Measurements from ENCODE around the gene CD1D.
A peak's percentile ranks its signal among the peaks of the same experiment; 100 is the strongest.
"Not testable (repeated sequence)": the region's sequence is repeated elsewhere in the genome, so short reads cannot be mapped to it uniquely, and the experiment has no call there.

CD1D gene

DNA sequence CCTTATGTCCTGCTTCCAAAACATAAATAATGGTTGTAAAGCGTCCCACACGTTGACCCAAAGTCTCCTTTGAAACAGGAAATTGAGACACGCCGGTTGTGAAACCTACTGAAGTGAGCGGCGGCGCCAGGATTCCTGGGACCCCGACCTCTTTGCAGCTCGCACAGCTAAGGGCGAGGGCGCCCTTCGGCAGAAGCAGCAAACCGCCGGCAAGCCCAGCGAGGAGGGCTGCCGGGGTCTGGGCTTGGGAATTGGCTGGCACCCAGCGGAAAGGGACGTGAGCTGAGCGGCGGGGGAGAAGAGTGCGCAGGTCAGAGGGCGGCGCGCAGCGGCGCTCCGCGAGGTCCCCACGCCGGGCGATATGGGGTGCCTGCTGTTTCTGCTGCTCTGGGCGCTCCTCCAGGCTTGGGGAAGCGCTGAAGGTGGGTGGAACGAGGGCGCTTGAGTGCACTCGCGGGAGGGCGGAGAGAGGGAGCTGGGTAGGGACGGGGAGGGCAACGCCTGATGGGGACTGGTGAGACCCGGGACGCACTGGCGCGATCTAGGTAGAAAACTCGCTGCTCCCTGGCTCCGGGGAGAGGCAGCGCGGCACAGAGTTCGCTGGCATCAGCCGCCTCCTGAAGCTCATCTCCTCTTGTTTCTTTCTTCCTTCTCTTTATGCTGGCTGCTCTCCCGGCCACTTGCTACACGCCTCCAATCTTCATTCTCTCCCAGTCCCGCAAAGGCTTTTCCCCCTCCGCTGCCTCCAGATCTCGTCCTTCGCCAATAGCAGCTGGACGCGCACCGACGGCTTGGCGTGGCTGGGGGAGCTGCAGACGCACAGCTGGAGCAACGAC lies at the start of gene CD1D:
Gene CD1D, plus strand, starts transcription at position 155 of the 836 bp plus-strand sequence. Its CDS starts 207 bp downstream, at position 362.
- DNase-seq: no peak

GRCh38 chr1:158131217-158131616 lies 49.5 kb upstream of the CD1D start:
- DNase-seq: no peak

GRCh38 chr1:158140764-158141192 lies 39.9 kb upstream of the CD1D start:
- DNase-seq: no peak

- no peak for DNase-seq
Observed at GRCh38 chr1:158145173-158145719, 35.4 kb upstream of the CD1D start.

- DNase-seq: no peak
Observed at GRCh38 chr1:158146165-158146564, 34.5 kb upstream of the CD1D start.

DNA sequence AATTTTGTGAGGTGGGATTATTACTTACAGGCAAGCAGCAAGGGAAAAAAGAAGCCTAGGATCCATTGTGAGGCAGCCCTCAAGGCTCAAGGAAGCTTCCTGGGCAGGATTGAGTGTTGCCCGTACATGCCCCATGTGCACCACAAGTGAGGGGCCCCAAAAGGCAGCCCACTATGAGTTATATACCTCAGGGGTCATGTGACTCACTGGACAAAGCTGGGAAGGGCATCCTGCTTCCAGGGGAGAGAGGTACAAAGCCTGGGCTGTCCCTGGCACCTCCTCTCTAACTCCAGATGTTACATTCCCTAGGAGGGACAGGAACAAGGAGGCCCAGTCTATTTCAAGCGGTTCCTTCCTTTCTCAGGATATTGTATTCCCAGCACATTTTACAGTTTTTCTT lies 34.0 kb upstream of the CD1D start:
- no peak for DNase-seq

GRCh38 chr1:158147401-158147800 lies 33.3 kb upstream of the CD1D start:
- no peak for DNase-seq

DNA sequence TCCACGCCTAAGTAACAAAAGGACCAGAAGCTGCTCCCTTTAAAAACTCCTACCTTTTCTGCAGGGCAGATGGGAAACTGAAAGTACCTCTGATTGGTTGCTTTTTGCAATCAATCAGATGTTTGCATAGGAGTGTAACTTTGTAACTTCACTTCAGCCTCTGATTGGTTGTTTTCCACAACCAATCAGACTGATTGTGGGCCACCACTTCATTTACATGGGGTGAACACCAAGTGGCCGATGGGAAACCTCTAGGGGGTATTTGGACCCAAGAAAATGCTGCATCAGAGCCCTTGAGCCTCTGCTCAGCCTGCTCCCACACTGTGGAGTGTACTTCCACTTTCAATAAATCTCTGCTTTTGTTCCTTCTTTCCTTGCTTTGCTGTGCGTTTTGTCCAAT lies 32.8 kb upstream of the CD1D start:
- no peak for DNase-seq

DNA sequence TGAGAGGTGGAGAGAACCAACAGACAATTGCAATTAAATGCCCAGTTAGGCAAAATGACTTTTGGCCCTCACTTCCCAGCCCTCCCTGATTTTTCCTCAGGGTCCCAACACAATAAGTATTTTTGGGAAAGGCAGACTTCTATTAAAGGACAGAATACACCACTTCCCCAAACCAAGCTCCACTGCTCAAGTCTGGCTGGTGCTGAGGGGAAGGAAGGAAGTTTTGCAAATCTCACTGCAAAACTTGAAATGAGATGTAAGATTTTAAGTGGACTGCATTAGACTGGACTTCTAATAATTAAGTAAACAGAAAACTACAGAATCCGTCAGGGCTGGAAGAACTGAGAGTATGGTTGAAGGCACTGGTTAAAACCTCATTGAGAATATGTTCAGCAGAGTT lies 32.2 kb upstream of the CD1D start:
- no peak for DNase-seq

GRCh38 chr1:158149175-158149574 lies 31.5 kb upstream of the CD1D start:
- DNase-seq: no peak

DNA sequence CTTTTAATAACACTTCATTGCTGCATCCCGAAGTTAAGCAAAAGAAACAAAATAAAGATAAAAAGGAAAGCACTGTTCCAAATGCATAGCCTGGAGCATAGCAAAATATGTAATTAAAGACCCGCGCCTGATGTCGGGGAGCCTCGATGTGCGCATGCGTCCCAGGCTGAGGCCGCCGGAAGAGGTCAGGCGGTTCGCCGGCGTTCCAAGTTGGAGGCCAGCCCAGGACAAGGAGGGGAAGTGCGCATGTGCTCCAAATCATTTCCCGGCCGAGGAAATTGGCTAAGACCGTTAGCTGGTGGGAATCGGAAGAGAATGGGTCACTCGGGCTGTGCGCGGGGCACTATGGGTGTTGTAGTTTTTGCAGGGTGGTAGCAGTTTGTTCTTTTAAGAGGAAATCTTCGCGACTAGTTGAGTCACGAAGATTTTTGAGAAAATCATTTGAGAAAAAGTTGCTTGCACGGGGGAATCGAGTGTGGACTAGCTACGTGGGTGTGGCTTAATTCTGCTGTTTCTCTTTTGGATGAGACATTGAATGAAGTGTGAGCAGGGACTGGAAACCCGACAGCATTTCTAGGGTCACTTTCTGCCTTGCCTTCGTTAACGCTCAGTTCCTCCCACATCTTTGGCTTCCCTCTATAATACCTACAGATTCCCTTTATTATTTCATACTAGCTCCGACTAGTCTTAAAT lies 31.0 kb upstream of the CD1D start:
- peak; percentile 24 to 58 (median 30) for DNase-seq

DNA sequence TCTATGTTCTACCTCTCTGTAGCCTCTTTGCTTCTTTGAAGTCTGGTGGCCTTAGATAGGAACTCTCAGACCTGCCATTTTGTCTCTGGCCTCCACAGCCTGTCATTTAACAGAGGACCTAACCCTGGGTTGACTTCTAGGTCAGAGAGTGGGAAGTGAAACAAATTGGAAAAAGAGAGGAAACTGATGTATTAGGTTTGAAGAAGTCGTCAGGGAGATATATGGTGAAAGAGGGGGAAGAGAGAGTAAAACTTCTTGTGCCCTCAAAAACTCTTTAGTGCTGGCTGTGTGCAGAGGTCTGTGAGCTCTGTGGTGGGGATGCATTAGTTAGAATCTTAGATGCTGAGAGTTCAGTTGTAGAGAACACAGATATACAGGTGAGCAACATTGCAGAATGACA lies 30.2 kb upstream of the CD1D start:
- no peak for DNase-seq

- DNase-seq: no peak
Observed at GRCh38 chr1:158153179-158153578, 27.5 kb upstream of the CD1D start.

DNA sequence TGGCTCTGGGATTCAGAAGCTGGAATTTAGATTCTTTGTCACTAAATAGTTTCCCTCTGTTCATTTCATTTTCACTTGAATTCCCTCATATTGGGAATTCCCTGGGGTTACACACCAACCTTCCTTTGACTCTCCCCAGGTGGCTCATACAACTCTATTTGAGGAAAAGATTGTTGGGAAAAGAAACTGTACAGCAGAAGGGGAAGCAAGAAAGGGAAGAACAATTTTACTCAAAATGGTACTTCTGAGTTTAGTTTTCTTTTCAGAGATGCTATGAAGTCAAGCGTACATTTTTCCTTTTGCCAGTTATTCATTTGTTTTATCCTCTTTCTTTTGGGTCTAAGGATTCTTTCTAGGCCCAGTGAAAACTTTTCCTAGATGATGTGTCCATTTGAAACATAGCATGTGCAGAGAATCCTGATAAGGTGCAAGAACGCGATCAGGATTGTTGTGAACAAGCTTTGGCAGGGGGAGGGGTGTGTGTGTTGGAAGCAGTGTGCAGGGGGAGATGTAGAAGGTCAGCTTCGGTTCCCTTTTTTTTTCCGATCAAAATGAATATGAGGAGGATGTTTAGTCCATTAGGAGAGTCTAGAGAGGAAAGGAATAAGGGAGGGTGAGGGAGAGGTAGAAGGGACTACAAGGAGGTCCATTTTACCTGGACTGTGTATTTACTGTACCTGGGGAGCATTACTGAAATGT lies 26.8 kb upstream of the CD1D start:
- DNase-seq: no peak

GRCh38 chr1:158154501-158154900 lies 26.2 kb upstream of the CD1D start:
- no peak for DNase-seq

GRCh38 chr1:158155673-158156072 lies 25.0 kb upstream of the CD1D start:
- DNase-seq: no peak

- no peak for DNase-seq
Observed at GRCh38 chr1:158159597-158159996, 21.1 kb upstream of the CD1D start.

DNA sequence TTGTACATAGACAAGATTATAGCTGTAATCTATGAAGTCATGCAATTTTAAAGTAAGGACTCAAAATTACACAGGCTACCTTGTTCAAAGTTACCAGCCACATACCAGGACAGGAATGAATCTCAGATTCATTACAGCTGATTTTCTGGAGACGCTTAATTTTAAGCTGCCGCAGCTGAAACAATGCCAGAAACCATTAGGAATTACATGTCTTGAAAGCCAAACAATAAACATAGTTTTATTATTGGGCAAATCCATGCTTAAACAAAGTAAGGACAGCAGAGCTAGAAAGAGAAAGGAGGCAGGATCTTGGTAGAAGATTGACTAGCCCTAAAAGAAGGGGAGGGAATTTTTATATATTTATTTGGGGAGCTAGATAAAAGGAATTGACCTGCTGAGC lies 19.2 kb upstream of the CD1D start:
- no peak for DNase-seq

GRCh38 chr1:158163000-158163947 lies 17.4 kb upstream of the CD1D start:
- no peak for DNase-seq

DNA sequence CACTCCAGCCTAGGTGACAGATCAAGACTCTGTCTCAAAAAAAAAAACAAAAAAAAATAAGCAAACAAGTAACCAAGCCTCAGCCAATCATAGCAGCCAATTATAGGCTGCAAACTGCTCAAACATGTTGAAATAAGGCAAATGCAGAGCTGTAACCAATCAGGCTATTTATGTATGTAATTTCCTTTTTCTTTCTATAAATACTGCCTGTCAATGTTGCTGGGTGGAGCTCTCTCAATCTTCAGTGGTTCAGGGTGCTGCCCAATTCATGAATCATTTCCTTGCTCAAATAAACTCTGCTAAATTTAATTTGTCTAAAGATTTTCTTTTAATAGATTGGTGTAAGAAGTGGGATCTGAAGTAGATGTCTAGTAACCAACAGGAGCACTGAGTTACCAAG lies 11.6 kb upstream of the CD1D start:
- DNase-seq: no peak

DNA sequence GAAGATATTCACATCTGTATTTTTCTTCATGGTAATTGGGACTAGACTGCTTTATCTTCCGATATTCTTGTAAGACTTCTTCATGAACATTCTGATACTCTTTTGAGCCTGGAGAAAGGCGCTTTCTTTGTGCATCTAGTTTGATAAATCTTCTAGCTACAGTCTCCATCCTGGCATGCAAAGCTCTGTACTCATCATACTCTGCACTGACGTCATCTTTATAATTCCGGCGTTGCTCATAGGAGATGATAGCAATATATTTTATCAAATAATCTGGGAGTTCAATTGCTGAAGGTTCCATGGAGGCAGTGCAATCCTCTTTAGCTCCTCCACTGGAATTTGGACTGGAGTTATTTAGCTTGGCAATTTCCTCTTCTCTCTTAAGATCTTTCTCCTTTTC lies 4.8 kb upstream of the CD1D start:
- DNase-seq: not testable (repeated sequence)

DNA sequence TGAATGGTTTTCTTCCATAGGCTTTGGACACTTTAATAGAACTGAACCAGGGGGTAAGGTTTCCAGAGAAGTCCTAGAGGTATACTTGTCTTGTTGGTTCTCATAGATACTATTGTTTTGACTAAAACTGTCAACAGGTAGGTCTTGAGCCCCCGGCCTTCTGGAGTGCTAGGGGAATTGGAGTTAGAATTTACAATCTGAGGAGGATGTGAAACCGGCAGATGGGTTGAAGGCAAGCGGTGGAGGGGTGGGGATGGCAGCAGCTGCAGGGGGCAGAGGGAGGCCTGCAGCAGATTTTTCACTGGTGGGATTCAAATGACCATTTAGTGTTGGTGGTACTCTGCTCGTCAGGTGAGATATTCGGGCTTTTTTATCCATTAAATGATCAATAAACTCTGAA lies 4.3 kb upstream of the CD1D start:
- no peak for DNase-seq

Measured in activated CD4-positive, CD25-positive, alpha-beta regulatory T cell (primary cell).